OCI-LY7 (cell line): ENCODE measurements around the gene CEP104. TPM values are rescaled to one million over a fixed set of nuclear protein-coding genes. Genes with fewer than 3 reads are reported as not detected.
A peak's percentile ranks its signal among the peaks of the same experiment; 100 is the strongest.

Experiments used
- BruUV-seq: library from RNA; stranded (reverse); fragments of 400-500 nt; replicated peaks from 2 replicates; lab custom pipeline; 2021; lab: Mats Ljungman, UMichigan
- CTCF ChIA-PET: fragments of 300-600 bp; sonication (Branson Sonifier 250); formaldehyde crosslinking; loops from one replicate; lab custom pipeline; 2022; ENCODE audit warnings: antibody characterized with exemption; ENCODE audit not compliant: unreplicated experiment; lab: Charles Lee
- POLR2A ChIA-PET: fragments of 300-600 bp; sonication (Branson Sonifier 250); formaldehyde crosslinking; loops from one replicate; lab custom pipeline; 2022; ENCODE audit warnings: antibody characterized with exemption; lab: Charles Lee
- DNase-seq: peaks from one replicate; pipeline ENCODE4 v3.0.0-alpha.2; 2015; ENCODE audit warnings: low spot score
- H2AFZ ChIP-seq: fragments of 200-600 bp; sonication (generic), shearing (Covaris generic); 2 replicates; pipeline ENCODE4 v1.6.1; 2014; ENCODE audit warnings: mild to moderate bottlenecking, antibody characterized with exemption, low read length, moderate library complexity
- H3K27ac ChIP-seq: fragments of 200-600 bp; sonication (generic); 2 replicates; pipeline ENCODE4 v1.5.1; 2014; ENCODE audit warnings: mixed run types, low read depth, mild to moderate bottlenecking, moderate library complexity, low read length, inconsistent platforms; ENCODE audit not compliant: poor library complexity, severe bottlenecking
- H3K36me3 ChIP-seq: fragments of 200-600 bp; sonication (generic); 2 replicates; pipeline ENCODE4 v1.6.1; 2014; ENCODE audit warnings: mild to moderate bottlenecking, antibody characterized with exemption, low read length, moderate library complexity, mixed read lengths; ENCODE audit not compliant: insufficient read depth
- H3K4me1 ChIP-seq: fragments of 200-600 bp; sonication (generic); 2 replicates; pipeline ENCODE4 v1.5.1; 2014; ENCODE audit warnings: mild to moderate bottlenecking, low read length; ENCODE audit not compliant: insufficient read depth, poor library complexity, severe bottlenecking
- H3K4me2 ChIP-seq: fragments of 200-600 bp; sonication (generic); 2 replicates; pipeline ENCODE4 v1.6.1; 2014; ENCODE audit warnings: mild to moderate bottlenecking, low read length
- H3K4me3 ChIP-seq: fragments of 200-600 bp; sonication (generic); 2 replicates; pipeline ENCODE4 v1.5.1; 2014; ENCODE audit warnings: mild to moderate bottlenecking, low read depth, low read length; ENCODE audit not compliant: poor library complexity, severe bottlenecking
- H3K79me2 ChIP-seq: fragments of 200-600 bp; sonication (generic); 2 replicates; pipeline ENCODE4 v1.6.1; 2016; ENCODE audit warnings: low read depth, mild to moderate bottlenecking, low read length, moderate library complexity, mixed read lengths; ENCODE audit not compliant: insufficient read depth
- H3K9me2 ChIP-seq: fragments of 200-600 bp; sonication (generic); 2 replicates; pipeline ENCODE4 v1.6.1; 2016; ENCODE audit warnings: mild to moderate bottlenecking, low read length, mixed read lengths; ENCODE audit not compliant: insufficient read depth
- H3K9me3 ChIP-seq: fragments of 200-600 bp; sonication (generic); 2 replicates; pipeline ENCODE4 v1.6.1; 2014; ENCODE audit warnings: mild to moderate bottlenecking, mixed run types, low read length, mixed read lengths
- H4K20me1 ChIP-seq: fragments of 200-600 bp; sonication (generic); 2 replicates; pipeline ENCODE4 v1.6.1; 2014; ENCODE audit warnings: mild to moderate bottlenecking, antibody characterized with exemption, low read length, moderate library complexity, mixed read lengths; ENCODE audit not compliant: insufficient read depth
- EZH2phosphoT487 ChIP-seq: fragments of 200-600 bp; sonication (generic); IDR thresholded peaks from 2 replicates; pipeline ENCODE4 v1.6.1; 2018; ENCODE audit warnings: low read depth, borderline replicate concordance, mild to moderate bottlenecking, mixed run types, antibody characterized with exemption, low read length, moderate library complexity, mixed read lengths
- intact Hi-C: fragments of 100-400 bp; cut with micrococcal nuclease; formaldehyde crosslinking; loops from one replicate; pipeline ENCODE4 v1.10.0; 2022; ENCODE audit not compliant: unreplicated experiment
- total RNA-seq, 2 experiments: library from RNA; depleted of rRNA in 1 of 2; stranded (reverse); fragments of >200 nt in 1 of 2; shearing (Covaris generic) in 1 of 2; gene quantifications; 2 replicates each; pipeline ENCODE4 v1.2.3, GENCODE V29; 2014 to 2022
- TF ChIP-seq, protein P1 (sequence below): fragments of 200-600 bp; sonication (generic); conservative IDR thresholded peaks from 2 replicates; pipeline ENCODE4 v1.5.1; 2014; ENCODE audit warnings: mild to moderate bottlenecking, antibody characterized with exemption, low read length, moderate library complexity, mixed read lengths

CEP104 gene
- total RNA-seq, 2 experiments from 2014 or later, result 26.8 to 71.0 TPM

DNA sequence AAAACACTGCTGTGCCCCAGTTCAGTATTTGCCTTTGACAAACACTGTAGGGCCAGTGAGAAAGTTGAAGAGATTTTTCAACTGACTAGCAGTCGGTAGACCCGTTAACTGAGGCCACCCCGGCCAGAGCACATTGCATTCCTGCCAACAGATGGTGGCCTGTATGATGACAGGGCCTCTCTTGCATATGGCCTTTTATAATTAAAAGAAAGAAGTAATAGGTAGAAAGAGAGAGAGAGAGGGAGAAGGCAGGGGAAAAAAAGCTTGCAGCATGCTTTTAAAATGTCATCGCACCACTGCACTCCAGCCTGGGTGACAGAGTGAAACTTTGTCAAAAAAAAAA, 47.8 kb upstream of the CEP104 start:
- intact Hi-C loops, result loop anchor here (5.0 kb wide), 3 partner anchors 133 to 1317 kb away; partner anchors contain the start of gene SMIM1
- H2AFZ ChIP-seq, result peak overlapping the region; percentile 32; the same call in 1 of the 2 replicates
- CTCF ChIA-PET, result no interaction called here
- POLR2A ChIA-PET, result interaction anchor here (0.6 to 4.6 kb wide), 2 partner anchors 10 to 143 kb away, joined by 3 to 31 read pairs; no protein-coding TSS in a partner anchor
- no peaks in the 10 kb centered on the region for H3K9me3 ChIP-seq
- no peaks in the 10 kb centered on the region for H3K36me3 ChIP-seq
- TF ChIP-seq, protein P1, sequence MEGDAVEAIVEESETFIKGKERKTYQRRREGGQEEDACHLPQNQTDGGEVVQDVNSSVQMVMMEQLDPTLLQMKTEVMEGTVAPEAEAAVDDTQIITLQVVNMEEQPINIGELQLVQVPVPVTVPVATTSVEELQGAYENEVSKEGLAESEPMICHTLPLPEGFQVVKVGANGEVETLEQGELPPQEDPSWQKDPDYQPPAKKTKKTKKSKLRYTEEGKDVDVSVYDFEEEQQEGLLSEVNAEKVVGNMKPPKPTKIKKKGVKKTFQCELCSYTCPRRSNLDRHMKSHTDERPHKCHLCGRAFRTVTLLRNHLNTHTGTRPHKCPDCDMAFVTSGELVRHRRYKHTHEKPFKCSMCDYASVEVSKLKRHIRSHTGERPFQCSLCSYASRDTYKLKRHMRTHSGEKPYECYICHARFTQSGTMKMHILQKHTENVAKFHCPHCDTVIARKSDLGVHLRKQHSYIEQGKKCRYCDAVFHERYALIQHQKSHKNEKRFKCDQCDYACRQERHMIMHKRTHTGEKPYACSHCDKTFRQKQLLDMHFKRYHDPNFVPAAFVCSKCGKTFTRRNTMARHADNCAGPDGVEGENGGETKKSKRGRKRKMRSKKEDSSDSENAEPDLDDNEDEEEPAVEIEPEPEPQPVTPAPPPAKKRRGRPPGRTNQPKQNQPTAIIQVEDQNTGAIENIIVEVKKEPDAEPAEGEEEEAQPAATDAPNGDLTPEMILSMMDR, result no peak
- TF ChIP-seq EZH2phosphoT487, result no peak
- peak; percentile 49 for DNase-seq
- no peaks in the 10 kb centered on the region for H4K20me1 ChIP-seq
- H3K27ac ChIP-seq, result peak overlapping the region; percentile 100
- peak overlapping the region; percentile 88 for H3K4me2 ChIP-seq
- H3K79me2 ChIP-seq, result peaks cover 49% of the 10 kb centered on the region; the same call in 1 of the 2 replicates
- peak overlapping the region; percentile 96 for H3K4me3 ChIP-seq
- BruUV-seq, result no TSS peak
- no peaks in the 10 kb centered on the region for H3K9me2 ChIP-seq
- peaks cover 86% of the 10 kb centered on the region for H3K4me1 ChIP-seq

DNA sequence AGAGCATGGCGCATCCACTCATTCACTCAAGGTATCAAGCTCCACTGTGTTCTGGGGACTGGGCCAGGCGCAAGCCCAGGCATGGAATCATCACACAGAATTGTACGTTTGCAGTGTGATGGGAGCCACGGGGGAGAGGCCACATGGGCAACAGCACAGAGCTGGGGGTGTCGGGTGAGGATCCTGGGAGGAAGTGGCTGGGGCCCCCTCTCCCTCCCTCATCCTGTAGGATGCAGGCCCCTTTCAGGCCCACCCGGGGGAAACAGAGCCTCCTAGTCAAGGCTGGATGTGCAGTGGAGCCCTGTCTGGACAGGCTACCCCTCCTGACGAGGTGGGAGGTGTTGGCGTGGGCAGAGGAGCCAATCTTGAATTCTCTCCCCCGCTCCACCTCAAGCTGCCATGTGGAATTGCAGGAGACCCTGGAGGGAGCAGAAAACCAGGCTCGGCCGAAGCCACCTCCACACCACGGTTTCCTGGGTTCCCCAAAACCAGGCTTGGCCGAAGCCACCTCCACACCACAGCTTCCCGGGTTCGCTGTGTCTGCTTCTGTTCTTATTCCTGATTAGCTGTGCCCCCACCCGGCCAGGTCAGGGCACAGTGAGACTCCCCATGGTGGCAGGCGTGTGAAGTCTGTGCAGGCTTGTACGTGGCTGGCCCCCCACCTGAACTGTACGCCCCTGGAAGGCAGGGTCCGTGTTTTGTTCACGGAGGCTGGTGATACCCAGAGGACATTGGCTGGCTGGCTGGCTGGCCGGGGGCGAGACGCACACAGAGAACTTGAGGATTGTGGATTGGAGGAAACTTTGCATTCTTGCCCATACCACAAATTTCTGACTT, 47.2 kb upstream of the CEP104 start:
- intact Hi-C loops, result loop anchor here (5.0 kb wide), 3 partner anchors 132 to 1318 kb away; partner anchors contain the start of gene SMIM1
- POLR2A ChIA-PET, result interaction anchor here (0.6 to 4.6 kb wide), 6 partner anchors 9 to 143 kb away, joined by 3 to 31 read pairs (median 5); no protein-coding TSS in a partner anchor

More for the DNA sequence above, 47.2 kb upstream of the CEP104 start:
- Histone ChIP-seq H3K36me3 (no peaks in the 10 kb centered on the region), H3K79me2 (peaks cover 55% of the 10 kb centered on the region), H3K9me2 (no peaks in the 10 kb centered on the region), H4K20me1 (no peaks in the 10 kb centered on the region), H3K4me2 (peak overlapping the region; percentile 88), H3K4me3 (peak overlapping the region; percentile 96), H3K27ac (peak overlapping the region; percentile 100), H3K4me1 (peaks cover 81% of the 10 kb centered on the region), H2AFZ (peak overlapping the region; percentile 32; the same call in 1 of the 2 replicates), H3K9me3 (no peaks in the 10 kb centered on the region)
- CTCF ChIA-PET, result interaction anchor here (0.6 to 1.9 kb wide), 3 partner anchors 47 to 124 kb away, joined by 3 to 7 read pairs (median 3); partner anchors contain the start of genes CEP104 and DFFB
- BruUV-seq, result no TSS peak
- peak; percentile 49 for DNase-seq
- no peak for TF ChIP-seq EZH2phosphoT487
- TF ChIP-seq, protein P1, result peak; percentile 27; the same call in 1 of the 2 replicates
